Type B pancreatic cell (in vitro differentiated cells): ENCODE measurements around the gene ASRGL1. TPM values are rescaled to one million over a fixed set of nuclear protein-coding genes. Genes with fewer than 3 reads are reported as not detected.
"Not testable (repeated sequence)": the region's sequence is repeated elsewhere in the genome, so short reads cannot be mapped to it uniquely, and the experiment has no call there.

ENCODE experiments used
- DNase-seq: peaks from one replicate; pipeline ENCODE4 v3.0.0; 2021; ENCODE audit warnings: mixed read lengths; ENCODE audit not compliant: unreplicated experiment; ENCODE audit errors: extremely low spot score
- H3K27ac Mint-ChIP-seq: 2 replicates; pipeline ENCODE4 v1.8.0; 2021; ENCODE audit warnings: mild to moderate bottlenecking, mixed read lengths
- H3K27me3 Mint-ChIP-seq: 2 replicates; pipeline ENCODE4 v1.8.0; 2021; ENCODE audit warnings: mixed read lengths
- H3K36me3 Mint-ChIP-seq: 2 replicates; pipeline ENCODE4 v1.8.0; 2021; ENCODE audit warnings: mixed read lengths
- H3K4me1 Mint-ChIP-seq: one replicate; pipeline ENCODE4 v1.8.0; 2021; ENCODE audit warnings: mixed read lengths; ENCODE audit not compliant: unreplicated experiment
- H3K4me3 Mint-ChIP-seq: 2 replicates; pipeline ENCODE4 v1.8.0; 2021; ENCODE audit warnings: mild to moderate bottlenecking, mixed read lengths
- H3K9me3 Mint-ChIP-seq: 2 replicates; pipeline ENCODE4 v1.8.0; 2021; ENCODE audit warnings: mixed read lengths
- total RNA-seq: library from RNA; stranded (reverse); gene quantifications from 2 replicates; pipeline ENCODE4 v1.2.1, GENCODE V29; 2021; ENCODE audit warnings: low replicate concordance
- TF ChIP-seq, protein P1 (sequence below): fragments of 200-600 bp; sonication (generic); conservative IDR thresholded peaks from 2 replicates; pipeline ENCODE4 v1.5.0; 2021; ENCODE audit warnings: antibody characterized with exemption, mild to moderate bottlenecking

ASRGL1 gene
- total RNA-seq, 1 donor from 2014 or later, result 48.0 TPM

DNA sequence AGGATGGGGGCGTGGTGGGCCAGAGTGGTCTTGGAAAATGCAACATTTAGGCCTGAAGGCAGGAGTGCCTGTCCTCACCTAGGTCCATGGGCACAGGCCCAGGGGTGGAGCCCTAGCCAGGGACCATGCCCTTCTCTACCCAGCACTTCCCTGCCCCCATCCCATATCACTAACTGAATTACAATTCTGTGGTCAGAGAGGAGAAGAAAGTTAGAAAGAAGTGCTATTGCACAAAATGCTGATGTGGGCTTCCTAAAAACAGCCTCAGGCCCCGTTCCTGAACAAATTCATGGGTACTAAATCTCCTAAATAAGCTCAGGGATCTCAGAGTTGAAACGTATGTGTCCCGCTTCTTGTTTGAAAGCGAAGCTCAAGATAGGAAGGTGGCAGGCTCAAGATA, 3.5 kb upstream of the ASRGL1 start:
- Mint-ChIP-seq H3K9me3 (no peaks in the 10 kb centered on the region), H3K4me1 (peaks cover 5% of the 10 kb centered on the region), H3K27ac (no peak overlapping the region), H3K27me3 (peaks cover 72% of the 10 kb centered on the region), H3K36me3 (no peaks in the 10 kb centered on the region), H3K4me3 (no peak overlapping the region)
- no peak for DNase-seq
- TF ChIP-seq, protein P1, sequence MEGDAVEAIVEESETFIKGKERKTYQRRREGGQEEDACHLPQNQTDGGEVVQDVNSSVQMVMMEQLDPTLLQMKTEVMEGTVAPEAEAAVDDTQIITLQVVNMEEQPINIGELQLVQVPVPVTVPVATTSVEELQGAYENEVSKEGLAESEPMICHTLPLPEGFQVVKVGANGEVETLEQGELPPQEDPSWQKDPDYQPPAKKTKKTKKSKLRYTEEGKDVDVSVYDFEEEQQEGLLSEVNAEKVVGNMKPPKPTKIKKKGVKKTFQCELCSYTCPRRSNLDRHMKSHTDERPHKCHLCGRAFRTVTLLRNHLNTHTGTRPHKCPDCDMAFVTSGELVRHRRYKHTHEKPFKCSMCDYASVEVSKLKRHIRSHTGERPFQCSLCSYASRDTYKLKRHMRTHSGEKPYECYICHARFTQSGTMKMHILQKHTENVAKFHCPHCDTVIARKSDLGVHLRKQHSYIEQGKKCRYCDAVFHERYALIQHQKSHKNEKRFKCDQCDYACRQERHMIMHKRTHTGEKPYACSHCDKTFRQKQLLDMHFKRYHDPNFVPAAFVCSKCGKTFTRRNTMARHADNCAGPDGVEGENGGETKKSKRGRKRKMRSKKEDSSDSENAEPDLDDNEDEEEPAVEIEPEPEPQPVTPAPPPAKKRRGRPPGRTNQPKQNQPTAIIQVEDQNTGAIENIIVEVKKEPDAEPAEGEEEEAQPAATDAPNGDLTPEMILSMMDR, result no peak

DNA sequence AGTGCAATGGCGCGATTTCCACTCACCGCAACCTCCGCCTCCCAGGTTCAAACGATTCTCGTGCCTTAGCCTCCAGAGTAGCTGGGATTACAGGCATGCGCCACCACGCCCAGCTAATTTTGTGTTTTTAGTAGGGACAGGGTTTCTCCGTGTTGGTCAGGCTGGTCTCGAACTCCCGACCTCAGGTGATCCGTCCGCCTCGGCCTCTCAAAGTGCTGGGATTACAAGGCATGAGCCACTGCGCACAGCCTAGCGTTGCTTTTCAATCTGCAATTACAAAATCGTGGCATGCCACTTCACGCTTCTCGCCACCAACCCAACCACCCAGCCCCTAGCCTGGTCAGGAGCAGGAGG, 322 bp upstream of the ASRGL1 start:
- not testable (repeated sequence) for DNase-seq, H3K9me3 Mint-ChIP-seq, H3K36me3 Mint-ChIP-seq
- Mint-ChIP-seq H3K27ac (peak overlapping the region; percentile 41), H3K4me1 (peaks cover 11% of the 10 kb centered on the region), H3K4me3 (peak overlapping the region; percentile 91), H3K27me3 (peaks cover 66% of the 10 kb centered on the region)

GRCh38 chr11:62338218-62338617, 970 bp downstream of the ASRGL1 start:
- TF ChIP-seq, protein P1, result no peak
- H3K27me3 Mint-ChIP-seq, result peaks cover 55% of the 10 kb centered on the region
- H3K4me3 Mint-ChIP-seq, result peak overlapping the region; percentile 91
- no peaks in the 10 kb centered on the region for H3K9me3 Mint-ChIP-seq
- peaks cover 11% of the 10 kb centered on the region for H3K4me1 Mint-ChIP-seq
- no peaks in the 10 kb centered on the region for H3K36me3 Mint-ChIP-seq
- peak overlapping the region; percentile 7 for H3K27ac Mint-ChIP-seq
- DNase-seq, result no peak

GRCh38 chr11:62340269-62340901, 3.1 kb downstream of the ASRGL1 start:
- TF ChIP-seq, protein P1, result peak; percentile 75
- Mint-ChIP-seq H3K4me1 (peaks cover 11% of the 10 kb centered on the region), H3K27me3 (peaks cover 36% of the 10 kb centered on the region)

DNA sequence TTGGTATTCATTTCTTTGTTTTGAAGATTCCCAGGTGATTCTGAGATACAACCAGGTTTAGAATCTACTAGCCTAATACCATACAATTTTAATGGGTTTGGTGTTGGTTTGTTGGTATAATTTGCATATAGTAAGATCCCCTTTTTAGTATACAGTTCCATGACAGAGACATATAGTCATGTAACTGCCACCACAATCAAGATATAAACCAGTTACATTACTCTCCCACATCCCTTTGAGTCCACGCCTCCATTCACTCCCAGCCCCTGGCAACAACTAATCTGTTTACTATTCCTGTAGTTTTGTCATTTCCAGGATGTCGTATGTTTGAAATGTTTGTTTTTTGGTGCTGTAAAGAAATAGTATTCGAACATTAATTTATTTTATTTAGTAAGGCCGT, 4.3 kb downstream of the ASRGL1 start:
- H3K4me3 Mint-ChIP-seq, result no peak overlapping the region
- TF ChIP-seq, protein P1, result no peak
- H3K27ac Mint-ChIP-seq, result no peak overlapping the region
- DNase-seq, result no peak
- H3K9me3 Mint-ChIP-seq, result no peaks in the 10 kb centered on the region
- H3K4me1 Mint-ChIP-seq, result peaks cover 11% of the 10 kb centered on the region
- H3K27me3 Mint-ChIP-seq, result peaks cover 24% of the 10 kb centered on the region
- H3K36me3 Mint-ChIP-seq, result no peaks in the 10 kb centered on the region

More at GRCh38 chr11:62340269-62340901, 3.1 kb downstream of the ASRGL1 start:
- H3K36me3 Mint-ChIP-seq, result no peaks in the 10 kb centered on the region
- H3K4me3 Mint-ChIP-seq, result peak overlapping the region; percentile 68
- H3K9me3 Mint-ChIP-seq, result no peaks in the 10 kb centered on the region
- DNase-seq, result no peak
- no peak overlapping the region for H3K27ac Mint-ChIP-seq

DNA sequence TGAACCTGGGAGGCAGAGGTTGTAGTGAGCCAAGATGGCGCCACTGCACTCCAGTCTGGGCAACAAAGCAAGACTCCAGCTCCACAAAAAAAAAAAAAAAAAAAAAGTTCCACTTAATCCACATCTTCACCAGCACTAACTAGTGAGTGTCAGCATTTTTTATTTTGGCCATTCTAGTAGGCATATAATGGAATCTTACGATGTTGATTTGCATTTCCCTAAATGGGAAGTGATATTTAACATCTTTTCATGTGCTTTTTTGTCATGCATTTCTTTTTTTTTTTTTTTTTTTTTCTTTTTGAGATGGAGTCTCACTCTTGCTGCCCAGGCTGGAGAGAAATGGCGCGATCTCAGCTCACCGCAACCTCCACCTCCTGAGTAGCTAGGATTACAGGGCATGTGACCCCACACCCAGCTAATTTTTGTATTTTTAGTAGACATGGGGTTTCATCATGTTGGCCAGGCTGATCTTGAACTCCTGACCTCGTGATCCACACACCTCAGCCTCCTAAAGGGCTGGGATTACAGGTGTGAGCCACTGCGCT, 6.5 kb downstream of the ASRGL1 start:
- H3K9me3 Mint-ChIP-seq, H3K4me1 Mint-ChIP-seq, H3K36me3 Mint-ChIP-seq, H3K4me3 Mint-ChIP-seq, H3K27ac Mint-ChIP-seq, H3K27me3 Mint-ChIP-seq, DNase-seq: not testable (repeated sequence)
